Endothelial cell (in vitro differentiated cells): Measurements from ENCODE around the gene TAS1R2. TPM values are rescaled to one million over a fixed set of nuclear protein-coding genes. Genes with fewer than 3 reads are reported as not detected.
"Not testable (repeated sequence)": the region's sequence is repeated elsewhere in the genome, so short reads cannot be mapped to it uniquely, and the experiment has no call there.

Experiments used
- DNase-seq: peaks from one replicate; pipeline ENCODE4 v3.0.0; 2021; ENCODE audit warnings: low spot score
- H3K27ac Mint-ChIP-seq: one replicate; pipeline ENCODE4 v1.8.0; 2021; ENCODE audit warnings: mixed read lengths, inconsistent platforms; ENCODE audit not compliant: unreplicated experiment
- H3K27me3 Mint-ChIP-seq: one replicate; pipeline ENCODE4 v1.8.0; 2021; ENCODE audit warnings: mild to moderate bottlenecking, moderate library complexity, mixed read lengths, inconsistent platforms; ENCODE audit not compliant: unreplicated experiment
- H3K36me3 Mint-ChIP-seq: one replicate; pipeline ENCODE4 v1.8.0; 2021; ENCODE audit warnings: mild to moderate bottlenecking, low read depth, mixed read lengths, inconsistent platforms; ENCODE audit not compliant: unreplicated experiment
- H3K4me1 Mint-ChIP-seq: one replicate; pipeline ENCODE4 v1.8.0; 2021; ENCODE audit warnings: mild to moderate bottlenecking, mixed read lengths, inconsistent platforms; ENCODE audit not compliant: unreplicated experiment
- H3K4me3 Mint-ChIP-seq: one replicate; pipeline ENCODE4 v1.8.0; 2021; ENCODE audit warnings: mild to moderate bottlenecking, mixed read lengths, inconsistent platforms; ENCODE audit not compliant: unreplicated experiment
- H3K9me3 Mint-ChIP-seq: one replicate; pipeline ENCODE4 v1.8.0; 2021; ENCODE audit warnings: mixed read lengths, inconsistent platforms; ENCODE audit not compliant: unreplicated experiment
- total RNA-seq: library from RNA; stranded (reverse); fragmentation: NEBNext Ultra II Directional; extraction: Animal tissue kit (Norgen Biotek cat#: 25700); gene quantifications from one replicate; pipeline ENCODE4 v1.2.1, GENCODE V29; 2021; ENCODE audit not compliant: unreplicated experiment
- TF ChIP-seq, protein P1 (sequence below): fragments of 200-600 bp; sonication (generic); IDR thresholded peaks from one replicate; pipeline ENCODE4 v1.5.0; 2021; ENCODE audit warnings: antibody characterized with exemption; ENCODE audit not compliant: unreplicated experiment

TAS1R2 gene
- total RNA-seq, 1 donor from 2014 or later = not detected

DNA sequence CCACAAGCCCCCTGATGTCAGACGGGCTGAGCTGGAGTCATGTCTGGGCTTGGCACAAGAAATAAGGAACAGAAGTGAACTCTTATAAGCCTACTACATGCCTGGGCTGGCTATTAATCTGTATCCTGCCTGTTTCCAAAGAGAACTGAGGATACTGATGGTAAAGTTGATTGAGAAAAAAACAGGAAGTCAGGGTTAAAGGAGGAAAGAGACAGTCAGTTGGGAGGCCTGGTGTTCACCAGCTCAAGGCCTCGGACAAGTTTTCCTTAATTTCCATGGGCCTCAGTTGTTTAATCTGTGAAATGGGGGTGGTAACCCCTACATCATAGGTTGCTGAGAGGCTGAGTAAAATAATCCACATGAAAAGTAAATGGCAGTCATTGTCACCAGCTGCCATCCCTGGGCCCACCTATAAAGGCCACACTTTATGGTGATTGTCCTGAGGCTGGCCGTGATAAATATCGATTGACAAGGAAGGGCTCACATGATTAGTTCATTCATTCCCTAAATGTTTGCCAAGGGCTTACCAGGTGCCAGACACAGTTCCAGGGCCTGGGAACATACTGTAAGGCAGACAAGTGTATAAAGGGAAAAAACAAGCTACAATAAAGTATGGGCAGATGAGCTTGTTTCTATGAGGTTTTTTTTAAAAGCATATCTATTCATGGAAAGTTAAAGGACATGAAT is 40.0 kb upstream of the TAS1R2 start:
- Mint-ChIP-seq H3K9me3 (no peaks in the 10 kb centered on the region), H3K27me3 (peaks cover 14% of the 10 kb centered on the region), H3K4me1 (peaks cover 29% of the 10 kb centered on the region), H3K27ac (no peak overlapping the region), H3K36me3 (peaks cover 6% of the 10 kb centered on the region), H3K4me3 (no peak overlapping the region)
- TF ChIP-seq, protein P1, sequence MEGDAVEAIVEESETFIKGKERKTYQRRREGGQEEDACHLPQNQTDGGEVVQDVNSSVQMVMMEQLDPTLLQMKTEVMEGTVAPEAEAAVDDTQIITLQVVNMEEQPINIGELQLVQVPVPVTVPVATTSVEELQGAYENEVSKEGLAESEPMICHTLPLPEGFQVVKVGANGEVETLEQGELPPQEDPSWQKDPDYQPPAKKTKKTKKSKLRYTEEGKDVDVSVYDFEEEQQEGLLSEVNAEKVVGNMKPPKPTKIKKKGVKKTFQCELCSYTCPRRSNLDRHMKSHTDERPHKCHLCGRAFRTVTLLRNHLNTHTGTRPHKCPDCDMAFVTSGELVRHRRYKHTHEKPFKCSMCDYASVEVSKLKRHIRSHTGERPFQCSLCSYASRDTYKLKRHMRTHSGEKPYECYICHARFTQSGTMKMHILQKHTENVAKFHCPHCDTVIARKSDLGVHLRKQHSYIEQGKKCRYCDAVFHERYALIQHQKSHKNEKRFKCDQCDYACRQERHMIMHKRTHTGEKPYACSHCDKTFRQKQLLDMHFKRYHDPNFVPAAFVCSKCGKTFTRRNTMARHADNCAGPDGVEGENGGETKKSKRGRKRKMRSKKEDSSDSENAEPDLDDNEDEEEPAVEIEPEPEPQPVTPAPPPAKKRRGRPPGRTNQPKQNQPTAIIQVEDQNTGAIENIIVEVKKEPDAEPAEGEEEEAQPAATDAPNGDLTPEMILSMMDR = no peak
- no peak for DNase-seq

DNA sequence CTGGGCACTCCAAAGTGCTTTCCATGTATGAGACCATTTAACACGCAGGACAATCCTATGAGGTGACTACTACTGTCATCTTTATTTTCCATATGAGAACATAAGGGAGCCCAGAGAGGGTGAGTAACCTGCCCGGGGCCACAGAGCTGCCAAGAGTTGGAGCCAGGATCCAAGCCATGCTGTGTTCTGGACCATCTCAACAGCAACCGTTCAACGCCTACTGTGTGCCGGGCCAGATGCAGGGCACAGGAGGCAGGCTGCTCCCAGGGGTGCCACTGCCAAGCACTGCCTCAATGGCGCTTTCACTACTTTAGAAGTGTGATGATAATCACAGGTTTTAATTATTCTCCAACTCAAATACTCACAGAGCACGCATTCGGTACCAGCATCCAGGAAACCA is 39.1 kb upstream of the TAS1R2 start:
- Mint-ChIP-seq H3K36me3 (peaks cover 6% of the 10 kb centered on the region), H3K4me3 (no peak overlapping the region), H3K27ac (no peak overlapping the region), H3K9me3 (no peaks in the 10 kb centered on the region), H3K27me3 (peaks cover 10% of the 10 kb centered on the region), H3K4me1 (peaks cover 29% of the 10 kb centered on the region)
- DNase-seq = no peak
- TF ChIP-seq, protein P1 = no peak

DNA sequence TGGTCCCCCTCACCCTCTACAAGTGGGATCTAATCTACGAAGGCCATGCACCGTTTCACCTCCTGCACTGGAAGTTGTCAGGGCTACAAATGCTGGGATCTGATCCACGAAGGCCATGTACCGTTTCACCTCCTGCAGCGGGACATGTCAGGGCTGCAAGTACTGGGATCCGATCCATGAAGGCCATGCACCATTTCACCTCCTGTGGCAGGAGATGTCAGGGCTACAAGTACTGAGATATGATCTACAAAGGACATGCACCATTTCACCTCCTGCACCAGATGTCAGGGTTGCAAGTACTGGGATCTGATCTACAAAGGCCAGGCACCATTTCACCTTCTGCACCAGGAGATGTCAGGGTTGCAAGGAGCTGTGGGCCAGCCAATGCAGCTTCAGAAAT is 35.9 kb upstream of the TAS1R2 start:
- H3K36me3 Mint-ChIP-seq = no peaks in the 10 kb centered on the region
- H3K4me3 Mint-ChIP-seq = no peak overlapping the region
- peaks cover 12% of the 10 kb centered on the region for H3K4me1 Mint-ChIP-seq
- no peaks in the 10 kb centered on the region for H3K9me3 Mint-ChIP-seq
- no peak for DNase-seq
- peaks cover 7% of the 10 kb centered on the region for H3K27me3 Mint-ChIP-seq
- TF ChIP-seq, protein P1 = no peak
- no peak overlapping the region for H3K27ac Mint-ChIP-seq

DNA sequence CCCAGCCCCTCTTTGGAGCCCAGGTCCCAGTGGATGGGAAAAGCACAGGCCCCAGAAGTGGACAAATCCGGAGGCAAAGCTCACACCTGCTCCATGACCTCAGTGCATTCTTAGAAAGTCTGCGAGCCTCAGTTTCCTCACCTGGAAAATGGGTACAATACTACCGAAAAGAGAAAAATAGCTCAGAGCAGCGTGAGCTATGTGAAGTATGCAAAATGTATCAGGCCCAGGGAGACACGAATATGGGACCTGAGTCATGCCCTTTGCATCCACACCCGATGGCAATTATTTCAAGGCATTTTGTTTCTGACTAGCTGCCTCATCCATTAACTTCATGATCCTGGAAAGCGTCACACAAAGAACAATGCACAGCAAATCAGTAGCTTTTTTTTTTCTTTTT is 33.7 kb upstream of the TAS1R2 start:
- Mint-ChIP-seq H3K27ac (no peak overlapping the region), H3K4me1 (no peaks in the 10 kb centered on the region), H3K27me3 (peaks cover 5% of the 10 kb centered on the region), H3K36me3 (no peaks in the 10 kb centered on the region), H3K4me3 (no peak overlapping the region), H3K9me3 (no peaks in the 10 kb centered on the region)
- TF ChIP-seq, protein P1 = no peak
- DNase-seq = no peak

DNA sequence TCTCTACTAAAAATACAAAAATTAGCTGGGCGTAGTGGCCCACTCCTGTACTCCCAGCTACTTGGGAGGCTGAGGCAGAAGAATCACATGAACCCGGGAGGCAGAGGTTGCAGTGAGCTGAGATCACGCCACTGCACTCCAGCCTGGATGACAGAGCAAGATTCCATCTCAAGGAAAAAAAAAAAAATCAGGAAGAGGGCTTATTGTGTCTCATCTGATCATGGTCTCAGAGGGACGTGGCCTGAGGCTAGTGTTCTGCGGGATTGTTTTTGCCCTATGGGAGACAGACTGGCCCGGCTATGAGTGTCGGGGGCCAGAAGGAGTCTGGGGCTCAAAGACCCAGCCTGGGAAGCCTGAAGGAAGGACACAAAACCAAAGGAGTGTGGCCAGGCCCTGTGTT is 32.4 kb upstream of the TAS1R2 start:
- not testable (repeated sequence) for H3K27me3 Mint-ChIP-seq, H3K4me1 Mint-ChIP-seq, DNase-seq, H3K27ac Mint-ChIP-seq, H3K9me3 Mint-ChIP-seq, H3K4me3 Mint-ChIP-seq, H3K36me3 Mint-ChIP-seq
